ENCODE data around the gene PRELID1.

- TF ChIP-seq CTCF (IDR thresholded peaks at IDR 0.05) (no peak), POLR2A (IDR thresholded peaks at IDR 0.05) (no peak)
Measured at GRCh38 chr5:177300951-177301350, 2.6 kb upstream of the PRELID1 start.
